DMS 273 (cell line): ENCODE measurements around the gene CTSA.

ENCODE experiments used
- DNase-seq: peaks from one replicate; lab custom pipeline; 2025; ENCODE audit not compliant: unreplicated experiment; lab: John Stamatoyannopoulos, UW

CTSA gene

DNA sequence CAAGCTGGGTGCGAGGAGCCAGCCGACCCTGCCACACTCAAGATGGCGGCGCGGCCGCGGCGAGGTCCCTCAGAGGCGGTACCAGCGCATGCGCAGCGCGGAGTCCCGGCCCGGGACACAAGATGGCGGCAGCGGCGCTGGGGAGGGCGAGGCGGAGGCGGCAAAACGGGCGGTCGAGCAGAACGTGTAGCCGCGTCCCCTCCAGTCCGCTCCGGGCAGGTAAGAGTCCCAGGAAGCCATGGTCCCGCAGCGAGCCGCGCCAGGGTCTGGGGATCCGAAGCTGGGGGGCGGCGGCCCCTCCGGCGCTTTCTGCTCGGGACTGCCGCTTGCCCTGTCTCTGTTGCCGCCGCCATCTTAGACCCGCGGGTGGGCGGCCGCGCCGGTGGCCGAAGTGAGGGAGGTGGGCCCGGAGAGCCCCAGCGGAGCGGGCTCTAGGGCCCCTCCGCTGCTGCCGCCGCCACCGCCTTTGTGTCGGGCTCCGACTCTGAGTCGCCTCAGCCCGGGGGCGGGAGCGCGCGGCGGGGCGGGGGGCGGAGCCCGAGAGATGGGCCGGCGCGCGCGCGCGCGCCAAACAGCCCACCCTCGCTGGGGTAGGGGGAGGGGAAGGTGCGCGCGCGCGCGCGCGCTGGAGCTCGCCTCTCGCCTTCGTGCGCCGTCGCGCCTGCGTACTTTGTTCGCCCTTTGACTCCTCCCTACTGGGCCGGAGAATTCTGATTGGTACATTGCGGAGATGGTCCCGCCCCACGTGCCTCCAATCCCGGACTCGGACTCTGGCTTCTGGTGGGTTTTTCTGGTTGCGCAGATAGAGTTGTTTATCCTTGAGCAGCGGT is 43.7 kb downstream of the CTSA start, which contains the start of gene PCIF1:
TSS of gene PCIF1 (plus strand) at position 98 of the 830 bp plus-strand sequence. CDS start 4,317 bp downstream, outside the sequence.
- peak; percentile 99 for DNase-seq

- DNase-seq = no peak
Observed at GRCh38 chr20:45935416-45936046, 44.4 kb downstream of the CTSA start.

- no peak for DNase-seq
Observed at GRCh38 chr20:45937765-45938164, 46.6 kb downstream of the CTSA start.

GRCh38 chr20:45938727-45939438 is 47.7 kb downstream of the CTSA start:
- no peak for DNase-seq

- DNase-seq = no peak
Observed at GRCh38 chr20:45940053-45940452, 48.9 kb downstream of the CTSA start.

- DNase-seq = no peak
Observed at GRCh38 chr20:45940469-45940868, 49.3 kb downstream of the CTSA start.

GRCh38 chr20:45943613-45944012 is 52.5 kb downstream of the CTSA start:
- no peak for DNase-seq

GRCh38 chr20:45944151-45944964 is 53.2 kb downstream of the CTSA start:
- DNase-seq = no peak

DNA sequence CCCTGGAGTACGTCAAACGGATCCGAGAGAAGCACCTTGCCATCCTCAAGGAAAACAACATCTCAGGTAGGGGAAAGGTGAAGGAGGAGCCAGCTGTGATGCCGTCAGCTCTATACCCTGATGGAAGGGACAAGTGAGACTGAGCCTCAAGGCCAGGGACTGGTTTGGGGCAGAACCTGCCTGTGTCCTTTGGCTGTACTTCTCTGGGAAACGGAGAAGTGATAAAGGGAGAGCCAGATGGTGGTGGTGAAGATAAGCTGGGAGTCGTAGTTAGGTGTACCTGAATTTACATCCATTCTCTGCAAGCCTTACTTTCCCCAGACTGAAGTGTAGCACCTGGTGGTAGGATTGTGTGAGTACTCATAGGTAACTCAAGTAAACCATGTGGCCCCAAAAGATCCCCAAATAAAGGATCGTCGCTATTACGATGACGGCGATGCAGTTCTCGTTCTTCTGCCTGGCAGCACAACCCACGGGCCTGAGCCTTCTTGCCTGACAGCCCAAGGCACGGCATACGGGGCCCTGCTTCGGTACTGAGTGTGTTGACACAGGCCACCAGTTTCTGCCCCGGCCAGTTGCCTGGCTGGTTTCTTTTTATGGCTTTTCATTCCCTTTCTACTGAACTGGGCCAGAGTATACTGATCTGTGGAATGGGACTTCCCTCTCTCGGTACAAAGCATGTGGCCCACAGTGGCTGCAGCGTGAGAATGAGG is 54.0 kb downstream of the CTSA start:
- no peak for DNase-seq

- no peak for DNase-seq
Observed at GRCh38 chr20:45945678-45946148, 54.6 kb downstream of the CTSA start.

GRCh38 chr20:45946149-45946970 is 55.2 kb downstream of the CTSA start:
- no peak for DNase-seq

DNA sequence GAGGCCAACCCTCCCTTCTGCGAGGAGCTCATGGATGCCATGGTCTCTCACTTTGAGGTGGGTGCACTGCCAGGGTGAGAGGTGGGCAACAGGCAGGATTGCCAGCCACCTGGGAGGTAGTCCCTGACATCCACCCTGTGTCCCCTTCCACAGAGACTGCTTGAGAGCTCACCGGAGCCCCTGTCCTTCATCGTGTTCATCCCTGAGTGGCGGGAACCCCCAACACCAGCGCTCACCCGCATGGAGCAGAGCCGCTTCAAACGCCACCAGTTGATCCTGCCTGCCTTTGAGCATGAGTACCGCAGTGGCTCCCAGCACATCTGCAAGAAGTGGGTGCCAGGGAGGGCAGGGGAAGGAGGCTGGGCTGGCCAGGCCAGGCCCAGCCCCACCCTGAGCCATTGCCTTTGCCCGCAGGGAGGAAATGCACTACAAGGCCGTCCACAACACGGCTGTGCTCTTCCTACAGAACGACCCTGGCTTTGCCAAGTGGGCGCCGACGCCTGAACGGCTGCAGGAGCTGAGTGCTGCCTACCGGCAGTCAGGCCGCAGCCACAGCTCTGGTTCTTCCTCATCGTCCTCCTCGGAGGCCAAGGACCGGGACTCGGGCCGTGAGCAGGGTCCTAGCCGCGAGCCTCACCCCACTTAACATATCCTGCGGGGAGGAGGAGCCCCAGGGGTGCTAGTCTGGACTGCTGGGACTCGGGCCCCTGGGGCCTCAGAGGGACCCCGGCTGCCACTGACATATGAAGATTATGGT is 56.2 kb downstream of the CTSA start:
- no peak for DNase-seq

DNA sequence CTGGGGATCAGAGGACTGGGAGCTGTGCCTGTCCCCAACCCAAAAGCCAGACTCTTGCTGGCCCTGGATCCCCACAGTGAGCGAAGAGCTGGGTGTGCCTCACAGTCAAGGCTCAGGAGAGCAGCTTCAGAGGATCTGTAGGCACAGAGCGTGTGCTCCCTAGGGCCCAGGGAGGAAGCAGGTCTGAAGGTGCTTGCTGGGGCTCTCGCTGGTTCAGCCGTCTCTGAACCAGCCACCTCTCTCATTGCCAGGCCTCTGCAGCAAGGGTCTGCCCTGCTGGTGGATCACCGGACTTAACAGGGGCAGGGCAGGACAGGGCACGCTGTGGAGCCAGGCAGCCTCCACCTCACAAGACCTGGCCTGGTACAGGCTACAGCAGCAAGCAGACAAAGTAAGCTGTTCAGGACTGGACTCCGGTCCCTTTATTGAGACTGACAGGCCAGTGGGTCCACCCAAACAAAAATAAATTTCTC is 57.2 kb downstream of the CTSA start:
- no peak for DNase-seq
